ENCODE measurements around the gene FARS2.
"Not testable (repeated sequence)": the region's sequence is repeated elsewhere in the genome, so short reads cannot be mapped to it uniquely, and the experiment has no call there.

The FARS2 gene

GRCh38 chr6:5550631-5551030 is 289.3 kb downstream of the FARS2 start:
- DNase-seq (ENCODE audit: extremely low spot score, insufficient read length, low read depth) (no peak), FAIRE-seq (no peak)

DNA sequence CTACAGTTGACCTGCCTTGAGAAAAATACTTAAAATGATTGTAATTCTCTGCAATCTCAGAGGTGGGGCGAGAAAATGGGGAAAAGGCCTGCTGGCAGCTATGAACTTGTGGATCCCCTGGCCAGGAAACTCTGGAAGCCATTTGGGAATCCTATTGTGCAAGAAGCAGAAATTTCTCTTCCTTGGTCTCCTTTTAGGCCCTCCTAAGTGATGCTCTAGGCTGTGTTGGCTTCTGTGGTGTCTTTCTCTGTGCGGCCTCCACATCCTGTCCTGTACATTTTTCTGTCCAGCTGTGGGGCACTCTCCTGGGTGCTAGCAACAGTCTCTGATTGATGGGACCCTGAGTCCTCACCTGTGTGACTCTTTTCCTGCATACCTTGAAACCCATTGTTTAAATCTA is 290.9 kb downstream of the FARS2 start:
- no peak for FAIRE-seq

GRCh38 chr6:5553767-5554166 is 292.5 kb downstream of the FARS2 start:
- DNase-seq (ENCODE audit: extremely low spot score, insufficient read length, low read depth) (no peak), FAIRE-seq (peak; percentile 52)

More for the DNA sequence above, 290.9 kb downstream of the FARS2 start:
- DNase-seq (ENCODE audit: extremely low spot score, insufficient read length, low read depth): no peak

DNA sequence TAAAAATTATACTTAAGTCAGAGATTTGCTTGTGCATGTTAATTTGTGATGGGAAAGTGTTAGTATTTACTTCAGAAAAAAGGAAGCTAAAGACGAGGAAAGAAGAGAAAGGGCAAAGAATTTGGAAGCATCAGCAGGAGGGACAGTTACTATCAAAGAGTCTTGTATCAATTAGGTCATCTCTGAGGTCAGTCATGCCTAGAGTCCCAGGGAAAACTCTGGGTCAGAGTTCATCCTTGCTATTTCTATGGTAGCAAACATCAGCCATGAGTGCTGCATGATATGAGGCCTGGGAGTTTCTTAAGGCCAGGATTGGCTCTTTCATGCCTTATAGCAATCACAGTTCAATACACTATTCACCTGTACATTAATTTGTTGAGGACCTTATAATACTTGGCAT is 292.9 kb downstream of the FARS2 start:
- DNase-seq (ENCODE audit: extremely low spot score, insufficient read length, low read depth) (no peak), FAIRE-seq (no peak)

GRCh38 chr6:5556011-5556410 is 294.7 kb downstream of the FARS2 start:
- FAIRE-seq: no peak
- no peak for DNase-seq (ENCODE audit: extremely low spot score, insufficient read length, low read depth)

- DNase-seq (ENCODE audit: extremely low spot score, insufficient read length, low read depth) (no peak), FAIRE-seq (no peak)
These were observed 296.2 kb downstream of the FARS2 start for GRCh38 chr6:5557506-5557905.

GRCh38 chr6:5559651-5560050 is 298.3 kb downstream of the FARS2 start:
- DNase-seq (ENCODE audit: extremely low spot score, insufficient read length, low read depth): no peak
- FAIRE-seq: no peak

GRCh38 chr6:5562277-5562676 is 301.0 kb downstream of the FARS2 start:
- no peak for DNase-seq (ENCODE audit: extremely low spot score, insufficient read length, low read depth)

GRCh38 chr6:5563086-5563485 is 301.8 kb downstream of the FARS2 start:
- DNase-seq (ENCODE audit: extremely low spot score, insufficient read length, low read depth) (no peak), FAIRE-seq (no peak)

More at GRCh38 chr6:5562277-5562676, 301.0 kb downstream of the FARS2 start:
- FAIRE-seq: no peak

DNA sequence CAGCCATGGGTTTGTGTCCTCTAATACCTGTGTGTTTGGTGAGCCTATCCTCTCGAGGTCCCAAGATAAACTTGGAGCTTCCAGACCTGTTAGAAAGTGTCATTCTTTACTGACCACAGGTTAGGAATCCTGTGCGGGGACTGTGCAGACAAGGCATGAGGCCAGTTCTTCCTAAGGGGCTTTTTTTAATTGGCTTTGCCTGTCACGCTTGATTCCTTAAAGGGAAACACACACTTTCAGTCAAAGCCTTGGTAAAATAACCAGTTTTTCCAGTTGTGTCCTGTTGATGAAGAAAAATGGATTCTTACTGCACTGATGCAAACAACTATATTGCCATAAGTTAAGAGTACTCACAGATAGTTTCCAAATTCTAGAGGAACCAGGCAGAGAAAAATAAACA is 303.4 kb downstream of the FARS2 start:
- not testable (repeated sequence) for FAIRE-seq; DNase-seq (ENCODE audit: extremely low spot score, insufficient read length, low read depth)

DNA sequence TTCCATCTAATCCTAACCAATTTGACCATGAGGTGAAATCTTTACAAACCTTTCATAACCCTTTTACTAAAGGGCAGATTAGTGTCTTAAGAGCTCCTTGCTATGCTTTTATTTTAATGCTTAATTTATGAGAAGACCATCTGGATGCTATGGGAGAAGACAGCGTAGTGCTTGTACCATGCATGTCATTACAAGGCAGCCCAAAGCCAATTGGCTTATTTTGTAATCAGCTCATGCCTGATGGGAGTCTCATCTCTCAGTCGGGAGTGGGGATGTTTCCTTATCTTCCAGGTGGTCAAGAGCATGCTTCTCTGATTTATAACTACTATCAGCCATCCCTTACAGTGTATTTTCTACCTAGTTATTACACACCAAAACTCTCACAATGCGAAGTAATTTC is 304.7 kb downstream of the FARS2 start:
- DNase-seq (ENCODE audit: extremely low spot score, insufficient read length, low read depth) (no peak), FAIRE-seq (no peak)

- DNase-seq (ENCODE audit: extremely low spot score, insufficient read length, low read depth): no peak
These were observed 305.4 kb downstream of the FARS2 start for GRCh38 chr6:5566718-5567117.

GRCh38 chr6:5567352-5567751 is 306.0 kb downstream of the FARS2 start:
- FAIRE-seq: peak; percentile 39
- no peak for DNase-seq (ENCODE audit: extremely low spot score, insufficient read length, low read depth)

More at GRCh38 chr6:5566718-5567117, 305.4 kb downstream of the FARS2 start:
- FAIRE-seq: peak; percentile 88

DNA sequence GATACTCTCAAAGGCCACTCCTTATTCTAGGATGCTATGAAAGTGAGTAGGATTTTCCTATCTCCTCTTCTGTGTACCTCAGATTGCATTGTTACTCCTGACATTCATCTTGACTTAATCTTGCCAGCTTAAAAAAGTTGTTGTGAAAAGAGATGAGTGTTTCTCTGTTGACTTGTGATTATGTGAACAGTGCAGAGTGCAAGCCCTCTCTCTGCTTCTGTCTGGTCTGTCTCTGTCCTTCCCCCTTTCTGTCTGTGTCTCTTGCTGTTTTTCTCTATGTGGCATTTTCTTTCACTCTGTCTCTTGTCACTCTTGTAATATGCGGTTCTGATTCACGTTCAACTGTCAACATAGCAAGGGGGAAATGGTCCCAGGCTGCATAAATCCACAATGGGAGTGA is 306.6 kb downstream of the FARS2 start:
- FAIRE-seq (no peak), DNase-seq (ENCODE audit: extremely low spot score, insufficient read length, low read depth) (no peak)

GRCh38 chr6:5569491-5569890 is 308.2 kb downstream of the FARS2 start:
- DNase-seq (ENCODE audit: extremely low spot score, insufficient read length, low read depth): no peak
- peak; percentile 12 for FAIRE-seq

- FAIRE-seq: no peak
These were observed 309.3 kb downstream of the FARS2 start for GRCh38 chr6:5570641-5571040.

DNA sequence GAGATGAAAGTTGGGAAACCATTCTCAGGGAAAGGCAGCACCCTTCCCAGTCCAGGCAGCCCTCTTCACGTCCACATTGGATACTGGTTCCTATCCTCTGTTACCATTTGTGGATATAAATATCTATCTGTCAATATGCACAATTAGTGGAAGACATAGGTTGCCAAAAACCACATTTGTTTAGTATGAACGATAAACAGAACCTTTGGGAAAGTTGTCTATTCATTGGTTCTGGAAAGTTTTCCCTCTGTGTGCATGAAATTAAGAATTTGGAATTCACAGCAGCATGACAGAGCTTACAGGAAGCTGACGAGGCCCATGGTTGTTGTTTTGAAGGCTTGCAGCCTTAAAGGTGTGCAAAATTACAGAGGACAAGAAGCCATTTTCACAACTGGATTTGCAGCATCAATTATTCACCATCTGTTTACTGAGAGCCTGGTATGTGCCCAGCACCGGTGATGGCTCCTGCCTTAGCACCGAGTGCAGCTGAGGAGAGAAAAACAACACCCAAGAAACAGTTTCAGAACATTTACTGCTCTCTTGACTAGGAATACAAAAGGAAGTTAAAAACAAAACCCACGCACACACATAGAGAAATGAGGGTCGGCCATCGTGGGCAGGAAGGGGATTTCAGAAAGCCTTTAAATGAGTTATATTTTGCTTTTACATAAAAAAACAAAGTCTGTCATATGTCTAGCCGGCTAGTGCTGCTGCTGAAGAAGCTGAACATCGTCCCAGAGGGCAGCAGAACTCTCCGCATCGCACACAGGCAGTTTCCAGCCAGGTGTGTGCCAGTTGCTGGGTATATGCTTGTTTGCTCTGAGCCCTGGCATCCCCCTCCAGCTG is 319.6 kb downstream of the FARS2 start:
- FAIRE-seq (no peak), DNase-seq (ENCODE audit: extremely low spot score, insufficient read length, low read depth) (no peak)

More at GRCh38 chr6:5570641-5571040, 309.3 kb downstream of the FARS2 start:
- no peak for DNase-seq (ENCODE audit: extremely low spot score, insufficient read length, low read depth)

- FAIRE-seq (no peak), DNase-seq (ENCODE audit: extremely low spot score, insufficient read length, low read depth) (no peak)
These were observed 321.4 kb downstream of the FARS2 start for GRCh38 chr6:5582762-5583161.

DNA sequence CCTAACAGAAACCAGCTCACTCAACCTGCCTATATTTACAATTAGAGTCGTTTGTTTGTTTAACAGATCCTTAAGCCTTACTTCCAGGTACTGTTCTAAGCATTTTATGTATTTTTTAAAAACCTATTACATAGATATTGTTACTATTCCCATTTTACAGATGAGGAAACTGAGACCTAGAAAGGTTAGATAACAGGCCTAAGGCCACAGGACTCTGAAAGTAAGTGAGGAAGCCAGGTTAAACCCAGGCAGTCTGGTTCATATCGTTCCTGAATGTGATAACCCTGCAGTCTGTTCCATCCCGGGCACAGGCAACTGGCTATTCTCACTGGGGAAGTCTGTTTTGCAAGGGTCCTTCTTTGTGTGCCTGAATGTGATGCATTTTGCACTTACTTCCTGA is 322.2 kb downstream of the FARS2 start:
- DNase-seq (ENCODE audit: extremely low spot score, insufficient read length, low read depth) (no peak), FAIRE-seq (no peak)

GRCh38 chr6:5584078-5584482 is 322.8 kb downstream of the FARS2 start:
- no peak for FAIRE-seq
- no peak for DNase-seq (ENCODE audit: extremely low spot score, insufficient read length, low read depth)

- DNase-seq (ENCODE audit: extremely low spot score, insufficient read length, low read depth) (no peak), FAIRE-seq (no peak)
These were observed 326.3 kb downstream of the FARS2 start for GRCh38 chr6:5587648-5588047.
